Ovary (tissue), 3 donors: ENCODE results near the gene PRR14.

ENCODE experiments used
- CTCF ChIP-seq, 3 donors: fragments of 450-650 bp in 2 of 3; fragments of 200-600 bp in 1 of 3; IDR thresholded peaks; one replicate each; pipeline versions ENCODE4 v1.5.1 to v1.8.0; 2016 to 2022; ENCODE audit warnings: antibody characterized with exemption in 3 of 3, mild to moderate bottlenecking in 1 of 3
- POLR2A ChIP-seq: fragments of 450-650 bp; IDR thresholded peaks from one replicate; pipeline ENCODE4 v1.6.1; 2017; ENCODE audit warnings: antibody characterized with exemption, mild to moderate bottlenecking, moderate library complexity
- donor health status: DM: no; HTN: no; CAD: no.

GRCh38 chr16:30694926-30695693 is 44.4 kb downstream of the PRR14 start:
- TF ChIP-seq CTCF (IDR thresholded peaks at IDR 0.05) (no peak), POLR2A (no peak)
